C4-2B (cell line): Measurements from ENCODE around the gene LZIC.

Source experiments
- H3K27ac ChIP-seq: fragments of 450-650 bp; 2 replicates; pipeline ENCODE4 v1.5.1; 2017
- CTCF ChIP-seq: fragments of 450-650 bp; conservative IDR thresholded peaks from 2 replicates; pipeline ENCODE4 v1.5.1; 2017; ENCODE audit warnings: mild to moderate bottlenecking
- ZFX ChIP-seq: fragments of 450-650 bp; IDR thresholded peaks from 2 replicates; pipeline ENCODE4 v1.6.1; 2017

LZIC gene

GRCh38 chr1:9942939-9943788 lies at the start of gene LZIC, which contains the start of gene NMNAT1:
LZIC (minus strand) TSS chr1:9943391; CDS start chr1:9936619, 6,772 bp downstream.
NMNAT1 (plus strand) TSS chr1:9943475; CDS start chr1:9972074, 28,599 bp downstream.
- H3K27ac ChIP-seq: peak within 1 kb of the TSS; percentile 79
- TF ChIP-seq ZFX (peak; percentile 96), CTCF (no peak)

GRCh38 chr1:9992910-9993309 lies 49.7 kb upstream of the LZIC start:
- no peak overlapping the region for H3K27ac ChIP-seq
- TF ChIP-seq ZFX (no peak), CTCF (no peak)

GRCh38 chr1:9990944-9991343 lies 47.8 kb upstream of the LZIC start:
- TF ChIP-seq ZFX: no peak
- no peak for TF ChIP-seq CTCF
- H3K27ac ChIP-seq: no peak overlapping the region

GRCh38 chr1:9989773-9990172 lies 46.6 kb upstream of the LZIC start:
- H3K27ac ChIP-seq: no peak overlapping the region
- TF ChIP-seq CTCF (no peak), ZFX (no peak)

GRCh38 chr1:9985001-9985400 lies 41.8 kb upstream of the LZIC start:
- TF ChIP-seq ZFX (no peak), CTCF (no peak)
- H3K27ac ChIP-seq: no peak overlapping the region

GRCh38 chr1:9984253-9984652 lies 41.1 kb upstream of the LZIC start:
- H3K27ac ChIP-seq: no peak overlapping the region
- TF ChIP-seq ZFX: no peak
- TF ChIP-seq CTCF: no peak

GRCh38 chr1:9960706-9961562 lies 17.7 kb upstream of the LZIC start:
- no peak overlapping the region for H3K27ac ChIP-seq
- TF ChIP-seq CTCF (no peak), ZFX (no peak)
